Suprapubic skin (tissue), 4 donors: Measurements from ENCODE around the gene LMNTD2. TPM values are rescaled to one million over a fixed set of nuclear protein-coding genes. Genes with fewer than 3 reads are reported as not detected.
A peak's percentile ranks its signal among the peaks of the same experiment; 100 is the strongest.

ENCODE experiments used
- DNase-seq, 2 donors: peaks; one replicate each; pipeline ENCODE4 v3.0.0-alpha.2; 2019; ENCODE audit warnings: low spot score in 2 of 2
- H3K27ac ChIP-seq: fragments of 200-600 bp; sonication (generic); one replicate; pipeline ENCODE4 v1.5.1; 2019
- H3K27me3 ChIP-seq: fragments of 200-600 bp; sonication (generic); one replicate; pipeline ENCODE4 v1.5.1; 2019
- H3K36me3 ChIP-seq: fragments of 200-600 bp; sonication (generic); one replicate; pipeline ENCODE4 v1.5.1; 2019
- H3K4me1 ChIP-seq: fragments of 200-600 bp; sonication (generic); one replicate; pipeline ENCODE4 v1.5.1; 2019
- H3K4me3 ChIP-seq: fragments of 200-600 bp; sonication (generic); one replicate; pipeline ENCODE4 v1.5.1; 2019; ENCODE audit warnings: mild to moderate bottlenecking
- H3K9me3 ChIP-seq: fragments of 200-600 bp; sonication (generic); one replicate; pipeline ENCODE4 v1.5.1; 2019
- CTCF ChIP-seq, 2 donors: fragments of 200-600 bp in 1 of 2; fragments of 450-650 bp in 1 of 2; sonication (generic) in 1 of 2; IDR thresholded peaks; one replicate each; pipeline ENCODE4 v1.5.1; 2016 to 2019; ENCODE audit warnings: antibody characterized with exemption in 2 of 2, mild to moderate bottlenecking in 1 of 2, moderate library complexity in 1 of 2
- EP300 ChIP-seq: sonication (generic); formaldehyde crosslinking; IDR thresholded peaks from one replicate; pipeline ENCODE4 v1.6.1; 2017; ENCODE audit warnings: antibody characterized with exemption
- POLR2A ChIP-seq, 2 donors: fragments of 450-650 bp; IDR thresholded peaks; one replicate each; pipeline ENCODE4 v1.6.1; 2017; ENCODE audit warnings: antibody characterized with exemption in 2 of 2, mild to moderate bottlenecking in 2 of 2, moderate library complexity in 2 of 2
- POLR2AphosphoS5 ChIP-seq, 3 donors: sonication (generic); formaldehyde crosslinking; IDR thresholded peaks; one replicate each; pipeline ENCODE4 v1.6.1; 2017; ENCODE audit warnings: antibody characterized with exemption in 3 of 3
- WGBS: methylation state at CpG from one replicate; pipeline ENCODE4 v1.1.5; 2018; 5-methylcytosine and 5-hydroxymethylcytosine counted together
- total RNA-seq, 4 donors: library from RNA; depleted of rRNA; stranded (reverse); fragments of >200 nt; gene quantifications; one replicate each; pipeline ENCODE4 v1.1.0, GENCODE V29; 2016

LMNTD2 gene
- total RNA-seq, 4 donors from 2014 or later, result 6.3 to 17.8 (median 8.7) TPM

GRCh38 chr11:515131-515530 is 45.4 kb downstream of the LMNTD2 start:
- Histone ChIP-seq H3K36me3 (peaks cover 12% of the 10 kb centered on the region), H3K4me1 (peaks cover 12% of the 10 kb centered on the region), H3K9me3 (no peaks in the 10 kb centered on the region), H3K4me3 (no peak overlapping the region), H3K27me3 (no peaks in the 10 kb centered on the region), H3K27ac (peak overlapping the region; percentile 78)
- TF ChIP-seq CTCF (IDR thresholded peaks at IDR 0.05), result no peak
- no peak for TF ChIP-seq EP300
- TF ChIP-seq POLR2A (IDR thresholded peaks at IDR 0.05), result no peak
- no peak for TF ChIP-seq POLR2AphosphoS5 (IDR thresholded peaks at IDR 0.05)
- DNase-seq, result no peak
- WGBS, result 73% methylated on average over 6 of the region's 6 CpGs

- H3K4me3 ChIP-seq, result no peak overlapping the region
- 91% methylated on average over 10 of the region's 10 CpGs for WGBS
- TF ChIP-seq CTCF (IDR thresholded peaks at IDR 0.05) (no peak), POLR2A (IDR thresholded peaks at IDR 0.05) (no peak), POLR2AphosphoS5 (IDR thresholded peaks at IDR 0.05) (no peak), EP300 (no peak)
- no peaks in the 10 kb centered on the region for H3K27me3 ChIP-seq
- peaks cover 12% of the 10 kb centered on the region for H3K4me1 ChIP-seq
- peaks cover 12% of the 10 kb centered on the region for H3K36me3 ChIP-seq
- peak overlapping the region; percentile 78 for H3K27ac ChIP-seq
- no peak for DNase-seq
- no peaks in the 10 kb centered on the region for H3K9me3 ChIP-seq
These were observed 45.9 kb downstream of the LMNTD2 start for GRCh38 chr11:514606-515005.

GRCh38 chr11:512761-513595 is 47.6 kb downstream of the LMNTD2 start:
- WGBS, result 92% methylated on average over 29 of the region's 29 CpGs
- no peak for TF ChIP-seq EP300
- TF ChIP-seq POLR2A (IDR thresholded peaks at IDR 0.05), result no peak
- TF ChIP-seq CTCF (IDR thresholded peaks at IDR 0.05), result no peak
- TF ChIP-seq POLR2AphosphoS5 (IDR thresholded peaks at IDR 0.05), result no peak
- Histone ChIP-seq H3K36me3 (peaks cover 12% of the 10 kb centered on the region), H3K4me1 (peaks cover 11% of the 10 kb centered on the region), H3K27me3 (no peaks in the 10 kb centered on the region), H3K4me3 (no peak overlapping the region), H3K27ac (no peak overlapping the region), H3K9me3 (no peaks in the 10 kb centered on the region)
- no peak for DNase-seq

- H3K9me3 ChIP-seq, result no peaks in the 10 kb centered on the region
- no peak overlapping the region for H3K4me3 ChIP-seq
- no peak overlapping the region for H3K27ac ChIP-seq
- WGBS, result 91% methylated on average over 5 of the region's 5 CpGs
- DNase-seq, result no peak
- no peak for TF ChIP-seq EP300
- TF ChIP-seq POLR2A (IDR thresholded peaks at IDR 0.05), result no peak
- no peak for TF ChIP-seq POLR2AphosphoS5 (IDR thresholded peaks at IDR 0.05)
- TF ChIP-seq CTCF (IDR thresholded peaks at IDR 0.05), result no peak
- peaks cover 32% of the 10 kb centered on the region for H3K4me1 ChIP-seq
- peaks cover 10% of the 10 kb centered on the region for H3K36me3 ChIP-seq
- H3K27me3 ChIP-seq, result no peaks in the 10 kb centered on the region
These were observed 51.6 kb downstream of the LMNTD2 start for GRCh38 chr11:508956-509355.

- Histone ChIP-seq H3K27me3 (no peaks in the 10 kb centered on the region), H3K36me3 (peaks cover 9% of the 10 kb centered on the region), H3K9me3 (no peaks in the 10 kb centered on the region), H3K4me3 (peak overlapping the region; percentile 83), H3K27ac (peak overlapping the region; percentile 100), H3K4me1 (peaks cover 42% of the 10 kb centered on the region)
- DNase-seq, result peak in 1 of 2 donors; percentile 69
- WGBS, result 62% methylated on average over 30 of the region's 45 CpGs
- TF ChIP-seq EP300 (no peak), POLR2A (IDR thresholded peaks at IDR 0.05) (no peak)
These were observed 52.6 kb downstream of the LMNTD2 start for GRCh38 chr11:507727-508515.
